MM.1S (cell line): ENCODE data around the gene KRT32.

Experiments
- CTCF ChIP-seq: fragments of 300-600 bp; sonication (generic); IDR thresholded peaks from 2 replicates; pipeline ENCODE4 v1.5.1; 2016; ENCODE audit warnings: antibody characterized with exemption, low read length, mixed read lengths
- EZH2 ChIP-seq: fragments of 300-600 bp; sonication (generic); optimal IDR thresholded peaks from 2 replicates; pipeline ENCODE3; 2017; ENCODE audit warnings: low read depth, mild to moderate bottlenecking, antibody characterized with exemption, low read length, mixed read lengths
- EZH2phosphoT487 ChIP-seq: fragments of 300-600 bp; sonication (generic); IDR thresholded peaks from 2 replicates; pipeline ENCODE4 v1.6.1; 2018; ENCODE audit warnings: antibody characterized with exemption, low read length

DNA sequence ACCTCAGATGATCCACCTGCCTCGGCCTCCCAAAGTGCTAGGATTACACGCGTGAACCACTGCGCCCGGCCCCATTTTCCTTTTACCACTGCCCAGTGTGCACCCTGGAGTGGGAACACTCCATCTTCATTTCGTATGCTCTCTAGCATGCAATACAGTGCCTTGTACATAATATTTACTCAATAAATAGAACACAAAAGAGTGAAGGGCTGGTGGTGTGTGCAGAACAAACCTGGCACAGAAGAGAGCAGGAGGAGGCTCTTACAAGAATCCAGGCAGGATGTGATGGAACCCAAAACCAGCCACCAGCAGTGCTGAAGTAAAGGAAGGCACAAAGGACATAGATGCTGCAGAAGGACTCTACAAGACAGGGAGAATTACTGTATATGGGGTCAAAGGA, 50.1 kb downstream of the KRT32 start:
- no peak for TF ChIP-seq CTCF
- TF ChIP-seq EZH2phosphoT487: no peak
- TF ChIP-seq EZH2: no peak
